GM18505 (cell line): Measurements from ENCODE around the gene PPP1R14B.
A peak's percentile ranks its signal among the peaks of the same experiment; 100 is the strongest.

Source experiments
- ATAC-seq: cut with Tn5 transposase; IDR thresholded peaks from one replicate; pipeline ENCODE4 v1.9.1; 2021; ENCODE audit not compliant: unreplicated experiment
- POLR2A ChIP-seq: IDR thresholded peaks from 4 replicates; pipeline ENCODE4 v1.6.1; 2011; ENCODE audit warnings: borderline replicate concordance; ENCODE audit not compliant: insufficient read depth, insufficient read length; ENCODE audit errors: extremely low read depth

Gene PPP1R14B

GRCh38 chr11:64224151-64224890 is 22.4 kb downstream of the PPP1R14B start:
- TF ChIP-seq POLR2A: peak; percentile 54

GRCh38 chr11:64223001-64223651 is 23.6 kb downstream of the PPP1R14B start:
- TF ChIP-seq POLR2A: no peak
- no peak for ATAC-seq

More at GRCh38 chr11:64224151-64224890, 22.4 kb downstream of the PPP1R14B start:
- ATAC-seq: no peak

GRCh38 chr11:64222651-64223000 is 24.1 kb downstream of the PPP1R14B start:
- no peak for ATAC-seq
- no peak for TF ChIP-seq POLR2A

- ATAC-seq: no peak
These were observed 25.9 kb downstream of the PPP1R14B start for GRCh38 chr11:64220798-64221197.

GRCh38 chr11:64220271-64220670 is 26.5 kb downstream of the PPP1R14B start:
- ATAC-seq: no peak
- TF ChIP-seq POLR2A: no peak

More at GRCh38 chr11:64220798-64221197, 25.9 kb downstream of the PPP1R14B start:
- no peak for TF ChIP-seq POLR2A

GRCh38 chr11:64219755-64220154 is 27.0 kb downstream of the PPP1R14B start:
- TF ChIP-seq POLR2A: no peak
- ATAC-seq: no peak

- no peak for TF ChIP-seq POLR2A
These were observed 27.4 kb downstream of the PPP1R14B start for GRCh38 chr11:64219354-64219684.

GRCh38 chr11:64218628-64219353 is 28.0 kb downstream of the PPP1R14B start:
- no peak for ATAC-seq
- no peak for TF ChIP-seq POLR2A

More at GRCh38 chr11:64219354-64219684, 27.4 kb downstream of the PPP1R14B start:
- no peak for ATAC-seq

- TF ChIP-seq POLR2A: no peak
These were observed 29.9 kb downstream of the PPP1R14B start for GRCh38 chr11:64216879-64217278.

GRCh38 chr11:64211181-64211872 is 35.4 kb downstream of the PPP1R14B start:
- TF ChIP-seq POLR2A: no peak
- no peak for ATAC-seq

More at GRCh38 chr11:64216879-64217278, 29.9 kb downstream of the PPP1R14B start:
- no peak for ATAC-seq

- peak; percentile 20 for TF ChIP-seq POLR2A
- no peak for ATAC-seq
These were observed 36.3 kb downstream of the PPP1R14B start for GRCh38 chr11:64210301-64211020.

- no peak for ATAC-seq
These were observed 37.2 kb downstream of the PPP1R14B start for GRCh38 chr11:64209563-64209843.

More at GRCh38 chr11:64209563-64209843, 37.2 kb downstream of the PPP1R14B start:
- no peak for TF ChIP-seq POLR2A
